Measurements from ENCODE around the gene ANGPT4.

DNA sequence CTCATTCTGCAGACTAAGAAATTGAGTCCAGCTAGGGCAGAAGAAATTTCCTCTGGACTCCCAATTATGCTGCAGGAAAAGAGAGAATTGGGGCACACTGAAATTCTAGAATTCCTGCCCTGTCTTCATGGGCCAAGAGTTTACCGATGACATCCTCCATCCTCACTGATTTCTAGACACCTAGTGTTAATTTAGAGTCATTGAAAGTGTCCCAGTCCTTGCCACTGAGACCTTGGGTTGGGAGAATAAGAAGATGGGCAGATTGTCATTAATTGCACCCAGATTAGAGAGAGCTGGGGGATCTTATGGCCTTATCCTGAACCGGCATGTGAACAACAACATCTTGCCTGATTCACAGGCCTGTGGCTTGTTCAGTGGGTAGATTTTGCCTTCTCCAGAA is 29.0 kb downstream of the ANGPT4 start:
- TF ChIP-seq, protein P1, sequence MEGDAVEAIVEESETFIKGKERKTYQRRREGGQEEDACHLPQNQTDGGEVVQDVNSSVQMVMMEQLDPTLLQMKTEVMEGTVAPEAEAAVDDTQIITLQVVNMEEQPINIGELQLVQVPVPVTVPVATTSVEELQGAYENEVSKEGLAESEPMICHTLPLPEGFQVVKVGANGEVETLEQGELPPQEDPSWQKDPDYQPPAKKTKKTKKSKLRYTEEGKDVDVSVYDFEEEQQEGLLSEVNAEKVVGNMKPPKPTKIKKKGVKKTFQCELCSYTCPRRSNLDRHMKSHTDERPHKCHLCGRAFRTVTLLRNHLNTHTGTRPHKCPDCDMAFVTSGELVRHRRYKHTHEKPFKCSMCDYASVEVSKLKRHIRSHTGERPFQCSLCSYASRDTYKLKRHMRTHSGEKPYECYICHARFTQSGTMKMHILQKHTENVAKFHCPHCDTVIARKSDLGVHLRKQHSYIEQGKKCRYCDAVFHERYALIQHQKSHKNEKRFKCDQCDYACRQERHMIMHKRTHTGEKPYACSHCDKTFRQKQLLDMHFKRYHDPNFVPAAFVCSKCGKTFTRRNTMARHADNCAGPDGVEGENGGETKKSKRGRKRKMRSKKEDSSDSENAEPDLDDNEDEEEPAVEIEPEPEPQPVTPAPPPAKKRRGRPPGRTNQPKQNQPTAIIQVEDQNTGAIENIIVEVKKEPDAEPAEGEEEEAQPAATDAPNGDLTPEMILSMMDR (IDR thresholded peaks at IDR 0.05; ENCODE audit: insufficient read depth, low read depth, low read length) = no peak
- TF ChIP-seq EZH2 (IDR thresholded peaks at IDR 0.05; ENCODE audit: insufficient read depth, low read length) = no peak

Measured in astrocyte (in vitro differentiated cells and primary cell).